Muscle of arm (tissue), 12 donors: Measurements from ENCODE around the gene MLF1. TPM values are rescaled to one million over a fixed set of nuclear protein-coding genes. Genes with fewer than 3 reads are reported as not detected.

Experiments
- DNase-seq: peaks from one replicate; pipeline ENCODE4 v3.0.0-alpha.2; 2013
- polyA plus RNA-seq, 12 donors: library from polyadenylated mRNA; unstranded; fragments of 120-200 nt; gene quantifications; one replicate each; pipeline ENCODE4 v1.2.1, GENCODE V29; 2013; ENCODE audit not compliant: insufficient read length in 12 of 12

The MLF1 gene
- polyA plus RNA-seq, 12 donors, result 31.8 to 126 (median 65.9) TPM; not detected in 1

DNA sequence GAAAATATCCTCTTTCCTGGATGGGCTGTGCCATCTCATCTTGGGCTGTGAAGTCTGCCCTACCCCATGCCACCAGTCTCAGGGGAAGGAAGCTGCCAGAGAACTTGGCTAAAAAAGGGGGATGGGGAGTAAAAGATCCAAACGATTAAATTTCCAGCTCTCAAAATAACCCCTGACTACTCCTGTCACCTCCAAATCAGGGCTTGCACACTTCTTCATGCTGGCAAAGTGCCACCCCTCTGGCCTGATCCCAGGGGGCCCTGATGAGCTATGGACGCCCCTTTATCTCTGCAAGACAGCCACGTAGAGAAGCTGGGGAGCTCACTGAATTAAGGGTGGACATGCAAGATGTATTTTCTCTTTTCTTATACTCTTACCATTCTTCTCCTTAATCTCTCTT is 1.2 kb upstream of the MLF1 start:
- no peak for DNase-seq

DNA sequence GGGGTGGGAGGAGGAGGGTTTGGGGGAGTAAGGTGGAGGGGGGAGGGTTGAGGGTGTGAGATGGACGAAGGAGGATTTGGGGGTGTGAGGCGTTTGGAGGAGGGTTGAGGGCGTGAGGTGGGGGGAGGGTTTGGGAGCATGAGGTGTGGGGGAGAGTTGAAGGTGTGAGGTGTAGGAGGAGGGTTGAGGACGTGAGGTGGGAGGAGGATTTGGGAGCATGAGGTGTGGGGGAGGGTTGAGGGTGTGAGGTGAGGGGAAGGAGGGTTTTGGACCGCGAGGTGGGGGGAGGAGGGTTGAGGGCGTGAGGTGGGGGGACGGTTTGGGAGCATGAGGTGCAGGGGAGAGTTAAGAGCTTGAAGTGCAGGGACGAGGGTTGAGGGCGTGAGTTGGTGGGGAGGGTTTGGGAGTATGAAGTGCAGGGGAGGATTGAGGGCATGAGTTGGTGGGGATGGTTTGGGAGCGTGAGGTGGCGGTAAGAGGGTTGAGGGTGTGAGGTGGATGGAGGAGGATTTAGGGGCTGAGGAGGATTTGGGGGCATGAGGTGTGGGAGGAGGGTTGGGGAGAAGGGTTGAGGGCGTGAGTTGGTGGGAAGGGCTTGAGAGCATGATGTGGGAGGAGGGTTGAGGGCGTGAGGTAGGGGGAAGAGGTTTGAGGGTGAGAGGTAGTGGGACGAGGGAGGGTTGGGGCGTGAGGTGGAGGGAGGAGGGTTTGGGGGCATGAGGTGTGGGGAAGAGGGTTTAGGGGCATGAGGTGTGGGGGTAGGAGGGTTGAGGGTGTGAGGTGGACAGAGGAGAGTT is 1.2 kb downstream of the MLF1 start:
- no peak for DNase-seq

GRCh38 chr3:158572766-158573060 is 1.7 kb downstream of the MLF1 start:
- no peak for DNase-seq

GRCh38 chr3:158573714-158574113 is 2.7 kb downstream of the MLF1 start:
- DNase-seq, result no peak

DNA sequence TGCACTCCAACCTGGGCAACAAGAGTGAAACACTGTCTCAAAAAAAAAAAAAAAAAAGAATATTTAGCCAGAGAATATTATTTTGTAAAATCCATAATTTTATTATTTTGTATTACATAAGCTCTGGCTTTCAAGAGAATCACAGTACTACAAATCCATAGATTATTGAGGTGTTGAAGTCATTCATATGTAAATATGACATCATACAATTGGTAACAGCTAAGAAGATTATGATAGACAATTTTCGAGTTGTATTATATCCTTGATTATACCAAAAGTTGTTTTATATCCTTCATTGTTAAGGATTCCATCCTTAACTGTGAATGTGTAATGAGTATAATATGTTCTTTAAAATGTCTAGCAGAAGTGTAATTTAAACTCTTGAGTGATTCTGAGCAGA is 3.7 kb downstream of the MLF1 start:
- no peak for DNase-seq

DNA sequence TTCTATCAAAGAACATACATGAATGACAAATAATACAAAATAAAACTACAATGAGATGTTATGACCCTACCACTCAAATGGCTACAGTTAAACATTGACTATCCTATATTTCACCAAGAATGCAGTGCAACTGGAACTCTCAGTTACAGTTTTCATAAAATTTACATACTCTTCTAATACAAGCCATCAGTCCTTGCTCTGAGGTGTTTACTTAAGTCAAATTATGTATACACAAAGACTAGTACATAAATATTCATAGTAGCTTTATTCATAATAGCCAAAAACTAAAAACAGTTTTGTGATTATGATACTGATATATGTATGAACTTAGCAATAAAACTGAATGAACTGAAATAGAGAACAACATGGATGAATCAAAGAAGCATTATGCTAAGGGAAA is 19.2 kb downstream of the MLF1 start:
- no peak for DNase-seq

GRCh38 chr3:158600787-158601186 is 29.8 kb downstream of the MLF1 start:
- no peak for DNase-seq

DNA sequence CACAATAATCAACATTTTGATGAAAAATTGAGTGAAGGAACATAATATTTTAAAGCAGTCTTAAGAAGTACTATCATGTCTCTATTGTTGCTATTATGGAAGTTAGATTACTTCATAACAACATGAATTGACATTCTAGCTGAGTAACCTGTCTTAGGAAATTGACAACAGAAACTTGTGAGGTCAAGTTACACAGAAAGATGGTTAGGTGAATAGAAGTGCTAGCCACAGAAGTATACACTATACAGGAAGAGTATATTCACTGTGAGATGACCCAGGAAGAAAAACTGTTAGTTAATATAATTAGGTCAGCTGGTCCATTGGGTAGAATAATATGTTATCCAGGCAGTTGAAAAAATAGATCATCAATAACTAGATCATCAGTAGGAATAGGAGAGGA is 31.2 kb downstream of the MLF1 start:
- DNase-seq, result no peak

DNA sequence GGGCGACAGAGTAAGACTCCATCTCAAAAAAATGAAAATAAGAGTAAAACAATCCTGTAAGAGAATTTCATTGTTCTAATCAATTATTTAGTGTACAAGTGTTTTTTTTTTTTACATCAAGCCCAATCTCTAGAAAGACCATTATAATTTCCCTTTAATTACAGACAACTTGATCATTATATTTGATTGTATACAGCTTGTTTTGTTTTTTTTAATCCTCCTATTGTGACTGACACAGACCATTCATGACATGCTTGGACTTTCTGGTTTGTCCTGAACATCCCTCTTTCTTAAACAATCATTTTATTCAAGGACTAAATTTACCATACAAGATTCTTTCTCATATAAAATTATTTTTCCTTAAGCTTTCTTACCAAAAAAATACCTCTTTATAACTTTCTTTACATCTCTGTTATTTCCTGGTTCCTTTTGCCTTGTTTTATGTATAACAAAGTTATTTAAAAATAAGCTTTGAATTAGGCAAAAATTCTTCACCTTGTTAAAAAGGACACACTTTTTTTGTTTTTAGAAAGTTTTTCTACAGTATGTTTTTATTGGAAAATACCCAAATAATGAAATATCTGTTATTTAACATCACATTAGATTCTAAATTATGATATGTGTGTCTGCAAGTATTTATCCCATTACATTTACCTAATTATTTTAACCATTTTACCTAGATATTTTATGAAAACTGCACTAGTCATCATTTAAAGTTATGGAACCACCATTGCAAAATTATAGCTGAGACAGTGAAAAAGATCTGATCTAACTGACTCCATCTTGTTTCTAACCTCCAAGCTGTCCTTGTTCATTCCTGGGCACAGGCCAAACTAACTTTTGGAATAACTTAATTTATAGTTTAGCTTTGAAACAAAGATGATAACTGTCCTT is 47.2 kb downstream of the MLF1 start:
- no peak for DNase-seq

DNA sequence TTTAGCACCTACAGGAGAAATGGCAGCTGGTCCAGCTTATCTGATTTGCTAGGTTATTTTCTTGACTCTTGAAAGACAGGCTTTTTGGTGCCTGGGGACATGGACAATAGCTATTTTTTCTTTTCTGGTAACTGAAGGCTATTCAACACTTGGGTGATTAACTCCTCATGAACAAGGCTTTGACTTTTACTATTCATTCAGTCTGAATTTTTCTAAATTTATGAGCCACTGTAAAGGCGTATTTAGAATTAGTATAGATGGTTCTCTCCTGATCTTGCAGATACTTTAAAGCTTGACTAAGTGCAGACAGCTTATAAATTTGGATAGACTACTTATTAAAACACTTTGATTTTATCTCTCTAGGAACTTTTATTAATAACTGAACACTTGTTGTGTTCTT is 54.9 kb downstream of the MLF1 start:
- no peak for DNase-seq

- no peak for DNase-seq
Measured at GRCh38 chr3:158631981-158632380, 61.0 kb downstream of the MLF1 start.

- DNase-seq, result no peak
Measured at GRCh38 chr3:158640646-158641045, 69.7 kb downstream of the MLF1 start.

DNA sequence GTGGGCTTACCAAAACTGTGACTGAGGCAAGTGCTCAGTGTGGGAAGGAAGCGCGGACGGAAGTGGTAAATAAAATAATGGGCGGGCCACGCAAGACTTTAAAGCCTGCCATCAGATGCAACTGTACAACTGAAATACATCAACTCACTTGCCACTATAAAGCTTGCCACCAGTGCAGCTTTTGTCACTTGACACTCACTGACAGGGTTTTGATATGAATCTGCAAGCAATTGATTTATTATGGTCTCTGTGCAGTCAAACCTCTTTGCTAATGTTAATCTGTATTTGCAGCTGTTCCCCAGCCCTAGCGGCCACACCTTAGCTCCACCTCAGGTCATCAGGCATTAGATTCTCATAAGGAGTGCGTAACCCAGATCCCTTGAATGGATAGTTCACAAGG is 71.0 kb downstream of the MLF1 start:
- DNase-seq, result no peak

GRCh38 chr3:158642474-158643210 is 71.6 kb downstream of the MLF1 start:
- DNase-seq, result no peak

DNA sequence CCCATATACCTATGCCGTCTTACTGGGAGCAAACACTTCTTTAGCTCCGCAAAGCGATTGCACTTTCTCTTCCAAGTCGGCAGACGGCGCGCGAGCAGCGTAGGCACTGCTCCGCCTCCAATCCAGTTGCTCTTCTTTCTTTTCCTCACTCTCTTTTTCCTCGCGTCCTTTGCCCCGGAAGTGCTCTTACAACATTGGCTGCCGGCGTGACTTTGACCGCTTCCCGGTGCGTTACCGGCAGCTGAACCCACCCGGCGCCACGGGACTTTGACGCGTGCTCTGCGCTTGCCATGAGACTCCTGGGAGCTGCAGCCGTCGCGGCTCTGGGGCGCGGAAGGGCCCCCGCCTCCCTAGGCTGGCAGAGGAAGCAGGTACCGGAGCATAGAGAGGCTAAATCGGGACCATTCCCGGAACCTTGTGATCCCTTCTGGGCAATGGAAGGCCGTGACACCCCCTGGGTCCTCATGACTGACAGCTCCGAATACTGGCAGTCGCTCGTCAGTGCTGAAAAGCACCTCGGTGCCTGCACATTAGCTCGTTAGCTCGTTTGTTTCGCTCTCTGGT is 73.4 kb downstream of the MLF1 start, which contains the start of gene GFM1:
GFM1 (plus strand) TSS at position 183 of the 564 bp plus-strand sequence; CDS start at position 291, 108 bp downstream.
- DNase-seq, result peak; percentile 94

GRCh38 chr3:158649791-158650190 is 78.8 kb downstream of the MLF1 start:
- DNase-seq, result no peak

DNA sequence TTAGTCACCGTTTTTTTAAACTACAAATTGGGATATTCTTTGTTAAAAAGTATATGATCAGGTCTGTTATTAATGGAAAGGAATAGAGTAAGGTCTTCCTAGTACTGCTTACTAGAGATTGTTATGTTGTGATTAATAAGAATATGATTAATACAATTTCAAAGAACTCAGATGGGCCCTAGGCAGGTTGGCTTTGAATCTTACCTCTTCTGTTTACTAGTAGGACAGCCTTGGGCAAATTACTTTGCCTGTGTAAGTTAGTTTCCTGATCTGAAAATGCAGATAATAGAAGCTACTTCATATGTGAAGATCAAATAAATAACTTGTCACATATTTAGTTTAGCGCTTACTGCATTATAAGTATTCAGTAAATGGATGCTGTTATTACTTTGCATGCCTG is 80.2 kb downstream of the MLF1 start:
- DNase-seq, result no peak

GRCh38 chr3:158652463-158652862 is 81.5 kb downstream of the MLF1 start:
- no peak for DNase-seq
